K562 (cell line): ENCODE measurements around the gene TNFSF13.

ENCODE experiments used
- BCL6 ChIP-seq: fragments of 250-450 bp; sonication (Bioruptor Pico); IDR thresholded peaks from 2 replicates; pipeline ENCODE4 v1.4.0; 2020
- CTCF ChIP-seq, 3 experiments: IDR thresholded peaks in 2 of 3; conservative IDR thresholded peaks in 1 of 3; 2 replicates each; pipeline ENCODE4 v1.5.1; 2011 to 2012; ENCODE audit warnings: low read length in 3 of 3, mild to moderate bottlenecking in 3 of 3, control low read depth in 2 of 3, improper control_type of control experiment in 1 of 3, inconsistent platforms in 1 of 3, low read depth in 1 of 3, mixed read lengths in 1 of 3, moderate library complexity in 1 of 3; ENCODE audit not compliant: insufficient read depth in 2 of 3
- EGR1 ChIP-seq: fragments of 450-650 bp; conservative IDR thresholded peaks from 2 replicates; pipeline ENCODE4 v1.6.1; 2017; ENCODE audit warnings: mild to moderate bottlenecking
- GABPA ChIP-seq: fragments of 200-800 bp; sonication (Bioruptor generic); conservative IDR thresholded peaks from 2 replicates; pipeline ENCODE4 v1.6.1; 2016; ENCODE audit warnings: low read depth, missing genetic modification characterization, missing compliant biosample characterization
- HSF4 ChIP-seq: fragments of 250-450 bp; sonication (Bioruptor Pico); IDR thresholded peaks from 2 replicates; pipeline ENCODE4 v2.1.2; 2022; ENCODE audit warnings: mild to moderate bottlenecking, moderate library complexity, borderline replicate concordance
- NFYB ChIP-seq: IDR thresholded peaks from 2 replicates; pipeline ENCODE4 v1.6.1; 2011; ENCODE audit warnings: mild to moderate bottlenecking, moderate library complexity; ENCODE audit not compliant: insufficient read length; ENCODE audit errors: extremely low read depth
- SRF ChIP-seq, 2 experiments: fragments of 250-450, 450-650 bp in 1 of 2; sonication (Bioruptor Pico) in 1 of 2; sonication (generic) in 1 of 2; formaldehyde crosslinking; IDR thresholded peaks; 2 replicates each; pipeline versions ENCODE4 v1.5.0 to v1.5.1; 2020 to 2022; ENCODE audit warnings: mild to moderate bottlenecking in 1 of 2, missing genetic modification reagents in 1 of 2

GRCh38 chr17:7572588-7573323 is 14.2 kb downstream of the TNFSF13 start:
- TF ChIP-seq BCL6 (CRISPR knock-in tag), result no peak
- TF ChIP-seq CTCF (IDR thresholded peaks at IDR 0.05 in 2 of 3, conservative IDR thresholded peaks at IDR 0.05 in 1 of 3; ENCODE audit: insufficient read depth in 2 of 3, low read depth in 1 of 3, low read length in 3 of 3), result no peak
- TF ChIP-seq EGR1, result peak; percentile 21; the same call in 1 of the 2 replicates
- TF ChIP-seq HSF4 (CRISPR knock-in tag), result no peak
- peak; percentile 98 for TF ChIP-seq NFYB
- TF ChIP-seq SRF (CRISPR knock-in tag; IDR thresholded peaks at IDR 0.05), result peak in 1 of 2 experiments; percentile 52; a peak in 1 of 4 replicates
- peak; percentile 95 for TF ChIP-seq GABPA (tag)
